ENCODE results near the gene SLC26A3. TPM values are rescaled to one million over a fixed set of nuclear protein-coding genes. Genes with fewer than 3 reads are reported as not detected.

SLC26A3 gene
- total RNA-seq, 3 donors from 2014 or later: 13.6 to 36.4 TPM; not detected in 1

DNA sequence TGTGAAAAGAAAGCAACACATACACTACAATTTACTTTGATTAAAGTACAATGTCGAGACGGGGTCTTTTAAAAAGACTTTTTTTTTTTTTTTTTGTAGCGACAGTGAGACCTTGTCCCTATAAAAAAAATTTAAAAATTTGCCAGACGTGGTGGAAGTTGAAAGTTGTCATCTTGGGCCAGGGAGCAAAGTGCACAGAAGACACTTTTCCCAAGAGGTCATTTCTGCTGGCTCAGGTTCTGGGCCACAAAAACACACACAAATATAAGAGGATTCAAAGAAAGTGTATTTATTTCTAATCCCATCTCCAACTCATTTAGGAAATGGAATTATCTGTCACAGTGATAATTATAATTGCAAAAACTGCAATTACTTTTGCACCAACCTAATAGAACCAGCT is 24.7 kb downstream of the SLC26A3 start:
- no peak for DNase-seq (ENCODE audit: low spot score in 2 of 2)
- TF ChIP-seq POLR2AphosphoS5 (IDR thresholded peaks at IDR 0.05) (no peak), POLR2A (IDR thresholded peaks at IDR 0.05) (no peak)
- intact Hi-C loops (cut with DNase I; ENCODE audit: low total_unique reads): no loop called here
- Histone ChIP-seq H3K27ac (no peak overlapping the region), H3K4me1 (no peaks in the 10 kb centered on the region), H3K27me3 (no peaks in the 10 kb centered on the region), H3K36me3 (no peaks in the 10 kb centered on the region), H3K9me3 (no peaks in the 10 kb centered on the region), H3K4me3 (no peak overlapping the region)

DNA sequence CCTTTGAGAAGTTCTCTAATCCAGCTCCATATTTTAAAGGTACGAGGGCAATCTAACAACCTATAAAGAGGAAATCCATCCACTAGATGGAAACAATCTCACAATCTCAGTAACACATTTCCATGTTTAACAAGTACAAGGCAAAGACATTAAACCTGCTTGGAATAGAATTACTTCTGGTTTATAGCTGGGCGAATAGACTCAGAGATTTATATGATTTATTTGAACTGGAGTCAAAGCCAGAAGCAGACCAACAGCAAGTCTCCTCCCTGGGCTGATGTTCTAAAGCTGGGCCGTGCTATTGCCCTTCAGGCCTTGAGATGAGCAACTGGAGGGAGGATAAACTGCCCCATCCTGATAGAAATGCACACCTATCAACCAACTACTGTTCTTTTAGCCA is 25.3 kb downstream of the SLC26A3 start:
- Histone ChIP-seq H3K27me3 (no peaks in the 10 kb centered on the region), H3K36me3 (no peaks in the 10 kb centered on the region), H3K27ac (no peak overlapping the region), H3K4me1 (no peaks in the 10 kb centered on the region), H3K9me3 (no peaks in the 10 kb centered on the region), H3K4me3 (no peak overlapping the region)
- no peak for TF ChIP-seq POLR2A (IDR thresholded peaks at IDR 0.05)
- TF ChIP-seq, protein P1, sequence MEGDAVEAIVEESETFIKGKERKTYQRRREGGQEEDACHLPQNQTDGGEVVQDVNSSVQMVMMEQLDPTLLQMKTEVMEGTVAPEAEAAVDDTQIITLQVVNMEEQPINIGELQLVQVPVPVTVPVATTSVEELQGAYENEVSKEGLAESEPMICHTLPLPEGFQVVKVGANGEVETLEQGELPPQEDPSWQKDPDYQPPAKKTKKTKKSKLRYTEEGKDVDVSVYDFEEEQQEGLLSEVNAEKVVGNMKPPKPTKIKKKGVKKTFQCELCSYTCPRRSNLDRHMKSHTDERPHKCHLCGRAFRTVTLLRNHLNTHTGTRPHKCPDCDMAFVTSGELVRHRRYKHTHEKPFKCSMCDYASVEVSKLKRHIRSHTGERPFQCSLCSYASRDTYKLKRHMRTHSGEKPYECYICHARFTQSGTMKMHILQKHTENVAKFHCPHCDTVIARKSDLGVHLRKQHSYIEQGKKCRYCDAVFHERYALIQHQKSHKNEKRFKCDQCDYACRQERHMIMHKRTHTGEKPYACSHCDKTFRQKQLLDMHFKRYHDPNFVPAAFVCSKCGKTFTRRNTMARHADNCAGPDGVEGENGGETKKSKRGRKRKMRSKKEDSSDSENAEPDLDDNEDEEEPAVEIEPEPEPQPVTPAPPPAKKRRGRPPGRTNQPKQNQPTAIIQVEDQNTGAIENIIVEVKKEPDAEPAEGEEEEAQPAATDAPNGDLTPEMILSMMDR (IDR thresholded peaks at IDR 0.05): no peak
- TF ChIP-seq POLR2AphosphoS5 (IDR thresholded peaks at IDR 0.05): no peak
- intact Hi-C loops (cut with DNase I; ENCODE audit: low total_unique reads): no loop called here
- DNase-seq (ENCODE audit: low spot score in 2 of 2): no peak

DNA sequence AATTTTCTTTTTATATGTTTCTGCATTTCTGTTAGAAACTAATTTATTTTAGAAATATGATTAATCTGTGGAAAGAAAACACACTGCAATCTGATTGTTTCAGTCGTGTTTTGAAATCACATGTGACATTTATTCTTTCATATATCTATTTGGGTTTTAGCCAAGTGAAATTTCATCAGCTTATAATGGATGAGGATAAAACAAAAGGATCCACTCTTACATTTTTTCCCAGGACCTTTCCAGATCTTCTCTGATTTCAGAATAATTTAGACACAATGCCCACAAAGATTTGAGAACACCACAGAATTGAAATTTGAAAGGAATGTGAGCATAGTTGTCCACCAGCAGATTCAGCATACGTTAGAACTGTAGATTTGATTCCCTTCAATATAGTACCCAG is 30.0 kb downstream of the SLC26A3 start:
- Histone ChIP-seq H3K36me3 (no peaks in the 10 kb centered on the region), H3K4me3 (no peak overlapping the region), H3K4me1 (no peaks in the 10 kb centered on the region), H3K27me3 (no peaks in the 10 kb centered on the region), H3K9me3 (no peaks in the 10 kb centered on the region), H3K27ac (no peak overlapping the region)
- TF ChIP-seq, protein P1 (IDR thresholded peaks at IDR 0.05): no peak
- DNase-seq (ENCODE audit: low spot score in 2 of 2): no peak
- intact Hi-C loops (cut with DNase I; ENCODE audit: low total_unique reads): no loop called here

DNA sequence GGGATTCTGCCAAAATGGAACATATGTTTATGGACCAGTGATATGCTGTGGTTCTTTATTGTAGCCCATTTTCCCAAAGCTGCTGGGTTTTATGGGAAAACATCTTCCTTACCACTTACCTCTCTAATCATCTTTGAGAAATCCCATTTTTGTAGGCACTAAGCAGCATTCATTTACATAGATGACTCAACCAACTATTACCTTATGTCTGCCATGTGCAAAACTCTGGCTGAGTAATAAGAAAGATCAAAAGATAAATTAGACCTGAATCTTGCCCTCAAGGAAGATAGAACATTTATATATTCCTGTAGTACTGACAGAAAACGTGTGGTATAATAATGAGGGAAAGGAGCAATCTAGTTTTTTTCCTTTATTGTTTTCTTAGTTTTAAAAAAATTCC is 34.8 kb downstream of the SLC26A3 start:
- Histone ChIP-seq H3K27me3 (no peaks in the 10 kb centered on the region), H3K9me3 (no peaks in the 10 kb centered on the region), H3K27ac (no peak overlapping the region), H3K4me1 (no peaks in the 10 kb centered on the region), H3K36me3 (no peaks in the 10 kb centered on the region), H3K4me3 (no peak overlapping the region)
- TF ChIP-seq, protein P1 (IDR thresholded peaks at IDR 0.05): no peak
- no peak for TF ChIP-seq POLR2AphosphoS5 (IDR thresholded peaks at IDR 0.05)
- TF ChIP-seq POLR2A (IDR thresholded peaks at IDR 0.05): no peak
- intact Hi-C loops (cut with DNase I; ENCODE audit: low total_unique reads): no loop called here
- DNase-seq (ENCODE audit: low spot score in 2 of 2): no peak

DNA sequence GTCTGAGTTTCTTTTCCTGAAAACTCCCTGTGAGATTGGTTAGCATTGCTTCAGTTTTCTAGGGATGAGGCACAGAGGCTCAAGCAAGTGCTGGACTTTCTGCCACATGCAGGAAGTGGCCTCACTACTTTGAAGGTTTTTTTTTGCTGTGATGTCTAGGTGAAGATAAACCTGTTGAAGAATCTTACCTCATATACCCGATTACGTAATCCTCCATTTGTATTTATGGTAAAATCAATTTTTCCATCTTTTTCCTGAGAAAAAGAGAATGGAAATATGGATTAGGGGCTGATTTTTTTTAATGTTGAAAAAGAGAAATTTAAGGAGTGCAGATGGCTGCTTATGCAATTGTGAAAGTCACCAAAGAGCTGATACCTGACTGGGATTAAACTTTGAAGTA is 35.6 kb downstream of the SLC26A3 start:
- DNase-seq (ENCODE audit: low spot score in 2 of 2): no peak
- intact Hi-C loops (cut with DNase I; ENCODE audit: low total_unique reads): no loop called here
- Histone ChIP-seq H3K36me3 (no peaks in the 10 kb centered on the region), H3K27me3 (no peaks in the 10 kb centered on the region), H3K9me3 (no peaks in the 10 kb centered on the region), H3K27ac (no peak overlapping the region), H3K4me1 (no peaks in the 10 kb centered on the region), H3K4me3 (no peak overlapping the region)
- no peak for TF ChIP-seq POLR2A (IDR thresholded peaks at IDR 0.05)
- TF ChIP-seq POLR2AphosphoS5 (IDR thresholded peaks at IDR 0.05): no peak
- TF ChIP-seq, protein P1 (IDR thresholded peaks at IDR 0.05): no peak

DNA sequence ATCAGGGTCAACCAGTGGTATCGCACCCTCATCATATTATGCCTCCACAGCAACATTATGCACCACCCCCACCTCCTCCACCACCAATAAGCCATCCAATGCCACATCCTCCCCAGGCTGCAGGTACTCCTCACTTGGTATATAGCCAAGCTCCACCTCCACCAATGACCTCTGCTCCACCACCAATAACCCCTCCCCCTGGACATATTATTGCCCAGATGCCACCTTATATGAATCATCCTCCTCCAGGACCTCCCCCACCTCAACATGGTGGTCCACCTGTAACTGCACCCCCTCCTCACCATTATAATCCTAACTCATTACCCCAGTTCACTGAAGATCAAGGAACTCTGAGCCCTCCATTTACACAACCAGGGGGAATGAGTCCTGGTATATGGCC is 44.4 kb downstream of the SLC26A3 start:
- H3K27me3 ChIP-seq: no peaks in the 10 kb centered on the region
- intact Hi-C loops (cut with DNase I; ENCODE audit: low total_unique reads): no loop called here
- no peaks in the 10 kb centered on the region for H3K36me3 ChIP-seq
- H3K27ac ChIP-seq: no peak overlapping the region
- H3K9me3 ChIP-seq: no peaks in the 10 kb centered on the region
- DNase-seq (ENCODE audit: low spot score in 2 of 2): no peak
- TF ChIP-seq, protein P1 (IDR thresholded peaks at IDR 0.05): no peak
- no peak for TF ChIP-seq POLR2A (IDR thresholded peaks at IDR 0.05)
- no peak for TF ChIP-seq POLR2AphosphoS5 (IDR thresholded peaks at IDR 0.05)
- no peak overlapping the region for H3K4me3 ChIP-seq
- no peaks in the 10 kb centered on the region for H3K4me1 ChIP-seq
